ENCODE measurements around the gene LRBA.

DNA sequence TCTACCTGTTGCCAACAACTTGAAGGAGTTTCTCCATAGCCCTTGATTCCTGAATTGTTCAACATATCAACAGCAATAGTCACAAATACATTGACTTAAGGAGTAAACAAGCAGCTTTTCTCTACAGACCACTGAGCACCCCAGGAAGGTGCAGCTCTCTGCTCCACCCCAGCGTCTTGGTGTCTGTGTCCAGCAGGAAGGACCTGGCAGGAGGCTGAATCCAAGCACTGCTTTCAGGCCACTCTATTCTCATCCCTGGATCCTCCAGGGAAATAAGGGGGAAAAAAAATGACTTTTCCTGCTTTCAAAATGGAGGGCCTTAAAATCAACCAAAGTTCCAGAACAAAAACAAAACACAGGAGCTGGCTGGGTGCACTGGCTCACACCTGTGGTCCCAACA lies 593.5 kb downstream of the LRBA start:
- TF ChIP-seq, protein P1, sequence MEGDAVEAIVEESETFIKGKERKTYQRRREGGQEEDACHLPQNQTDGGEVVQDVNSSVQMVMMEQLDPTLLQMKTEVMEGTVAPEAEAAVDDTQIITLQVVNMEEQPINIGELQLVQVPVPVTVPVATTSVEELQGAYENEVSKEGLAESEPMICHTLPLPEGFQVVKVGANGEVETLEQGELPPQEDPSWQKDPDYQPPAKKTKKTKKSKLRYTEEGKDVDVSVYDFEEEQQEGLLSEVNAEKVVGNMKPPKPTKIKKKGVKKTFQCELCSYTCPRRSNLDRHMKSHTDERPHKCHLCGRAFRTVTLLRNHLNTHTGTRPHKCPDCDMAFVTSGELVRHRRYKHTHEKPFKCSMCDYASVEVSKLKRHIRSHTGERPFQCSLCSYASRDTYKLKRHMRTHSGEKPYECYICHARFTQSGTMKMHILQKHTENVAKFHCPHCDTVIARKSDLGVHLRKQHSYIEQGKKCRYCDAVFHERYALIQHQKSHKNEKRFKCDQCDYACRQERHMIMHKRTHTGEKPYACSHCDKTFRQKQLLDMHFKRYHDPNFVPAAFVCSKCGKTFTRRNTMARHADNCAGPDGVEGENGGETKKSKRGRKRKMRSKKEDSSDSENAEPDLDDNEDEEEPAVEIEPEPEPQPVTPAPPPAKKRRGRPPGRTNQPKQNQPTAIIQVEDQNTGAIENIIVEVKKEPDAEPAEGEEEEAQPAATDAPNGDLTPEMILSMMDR (IDR thresholded peaks at IDR 0.05; ENCODE audit: low read length), result no peak
- TF ChIP-seq EZH2 (IDR thresholded peaks at IDR 0.05; ENCODE audit: borderline replicate concordance, low read length), result no peak

All from OCI-LY1 (cell line).